ENCODE data around the gene TTN.

TTN gene

GRCh38 chr2:178629463-178629862 lies 177.8 kb downstream of the TTN start:
- Histone ChIP-seq H2AFZ (ENCODE audit: low read depth, low read length) (no peak overlapping the region), H3K4me2 (ENCODE audit: low read length, poor library complexity, severe bottlenecking) (no peak overlapping the region), H3K4me1 (ENCODE audit: control insufficient read depth, insufficient read depth, low read depth, low read length) (no peaks in the 10 kb centered on the region), H2AK5ac (ENCODE audit: low read length, severe bottlenecking) (no peak overlapping the region), H3K79me1 (replicated peaks; ENCODE audit: low read length, poor library complexity, severe bottlenecking) (no peaks in the 10 kb centered on the region), H2BK120ac (ENCODE audit: low read depth, low read length) (no peak overlapping the region), H3K4me3 (ENCODE audit: insufficient read depth in 1 of 2, low read depth in 1 of 2, low read length in 2 of 2) (no peak overlapping the region), H3K14ac (ENCODE audit: low read length in 2 of 2) (no peak overlapping the region), H4K91ac (ENCODE audit: low read length) (no peak overlapping the region), H4K8ac (ENCODE audit: low read length) (no peak overlapping the region), H3K18ac (ENCODE audit: low read depth in 1 of 2, low read length in 2 of 2) (no peak overlapping the region), H3K27me3 (ENCODE audit: control insufficient read depth in 1 of 2, insufficient read depth in 1 of 2, low read length in 2 of 2) (peaks cover 0 to 3% of the 10 kb centered on the region in 2 experiments), H3K9ac (ENCODE audit: low read length) (no peak overlapping the region), H3K27ac (ENCODE audit: low read length, poor library complexity, severe bottlenecking) (no peak overlapping the region), H3K9me3 (ENCODE audit: control insufficient read depth, low read length) (no peaks in the 10 kb centered on the region), H2BK12ac (ENCODE audit: low read length in 2 of 2) (no peak overlapping the region), H3K4ac (ENCODE audit: low read depth in 1 of 2, low read length in 2 of 2) (no peak overlapping the region), H2BK5ac (ENCODE audit: low read depth, low read length, poor library complexity, severe bottlenecking) (no peak overlapping the region), H2BK15ac (ENCODE audit: low read depth, poor library complexity, severe bottlenecking) (no peak overlapping the region), H3K23ac (ENCODE audit: low read length in 2 of 2) (no peak overlapping the region), H3K36me3 (ENCODE audit: control insufficient read depth in 1 of 2, insufficient read depth in 2 of 2, low read depth in 1 of 2, low read length in 2 of 2) (no peaks in the 10 kb centered on the region)
- DNase-seq: no peak
- 93% methylated on average over 11 of the region's 11 CpGs for WGBS

- Histone ChIP-seq H2AK5ac (ENCODE audit: low read length, severe bottlenecking) (no peak overlapping the region), H2BK120ac (ENCODE audit: low read depth, low read length) (no peak overlapping the region), H3K4me3 (ENCODE audit: insufficient read depth in 1 of 2, low read depth in 1 of 2, low read length in 2 of 2) (no peak overlapping the region), H3K9ac (ENCODE audit: low read length) (no peak overlapping the region), H3K23ac (ENCODE audit: low read length in 2 of 2) (no peak overlapping the region), H2BK5ac (ENCODE audit: low read depth, low read length, poor library complexity, severe bottlenecking) (no peak overlapping the region), H3K36me3 (ENCODE audit: control insufficient read depth in 1 of 2, insufficient read depth in 2 of 2, low read depth in 1 of 2, low read length in 2 of 2) (no peaks in the 10 kb centered on the region), H3K18ac (ENCODE audit: low read depth in 1 of 2, low read length in 2 of 2) (no peak overlapping the region), H3K4me2 (ENCODE audit: low read length, poor library complexity, severe bottlenecking) (no peak overlapping the region), H3K27ac (ENCODE audit: low read length, poor library complexity, severe bottlenecking) (no peak overlapping the region), H3K4me1 (ENCODE audit: control insufficient read depth, insufficient read depth, low read depth, low read length) (no peaks in the 10 kb centered on the region), H3K9me3 (ENCODE audit: control insufficient read depth, low read length) (no peaks in the 10 kb centered on the region), H4K91ac (ENCODE audit: low read length) (no peak overlapping the region), H3K14ac (ENCODE audit: low read length in 2 of 2) (no peak overlapping the region), H4K8ac (ENCODE audit: low read length) (no peak overlapping the region), H3K79me1 (replicated peaks; ENCODE audit: low read length, poor library complexity, severe bottlenecking) (no peaks in the 10 kb centered on the region), H3K27me3 (ENCODE audit: control insufficient read depth in 1 of 2, insufficient read depth in 1 of 2, low read length in 2 of 2) (peaks cover 0 to 3% of the 10 kb centered on the region in 2 experiments), H2BK12ac (ENCODE audit: low read length in 2 of 2) (no peak overlapping the region), H2AFZ (ENCODE audit: low read depth, low read length) (no peak overlapping the region), H2BK15ac (ENCODE audit: low read depth, poor library complexity, severe bottlenecking) (no peak overlapping the region), H3K4ac (ENCODE audit: low read depth in 1 of 2, low read length in 2 of 2) (no peak overlapping the region)
- DNase-seq: peak; percentile 28
- 68% methylated on average over 4 of the region's 4 CpGs for WGBS
Observed at GRCh38 chr2:178628605-178629004, 178.6 kb downstream of the TTN start.

- Histone ChIP-seq H2BK12ac (ENCODE audit: low read length in 2 of 2) (no peak overlapping the region), H3K36me3 (ENCODE audit: control insufficient read depth in 1 of 2, insufficient read depth in 2 of 2, low read depth in 1 of 2, low read length in 2 of 2) (no peaks in the 10 kb centered on the region), H2BK15ac (ENCODE audit: low read depth, poor library complexity, severe bottlenecking) (no peak overlapping the region), H3K23ac (ENCODE audit: low read length in 2 of 2) (no peak overlapping the region), H3K4me1 (ENCODE audit: control insufficient read depth, insufficient read depth, low read depth, low read length) (no peaks in the 10 kb centered on the region), H3K4me3 (ENCODE audit: insufficient read depth in 1 of 2, low read depth in 1 of 2, low read length in 2 of 2) (no peak overlapping the region), H2AK5ac (ENCODE audit: low read length, severe bottlenecking) (no peak overlapping the region), H3K79me1 (replicated peaks; ENCODE audit: low read length, poor library complexity, severe bottlenecking) (no peaks in the 10 kb centered on the region), H2BK5ac (ENCODE audit: low read depth, low read length, poor library complexity, severe bottlenecking) (no peak overlapping the region), H4K8ac (ENCODE audit: low read length) (no peak overlapping the region), H3K9me3 (ENCODE audit: control insufficient read depth, low read length) (no peaks in the 10 kb centered on the region), H4K91ac (ENCODE audit: low read length) (no peak overlapping the region), H3K14ac (ENCODE audit: low read length in 2 of 2) (no peak overlapping the region), H2AFZ (ENCODE audit: low read depth, low read length) (no peak overlapping the region), H3K4me2 (ENCODE audit: low read length, poor library complexity, severe bottlenecking) (no peak overlapping the region), H3K4ac (ENCODE audit: low read depth in 1 of 2, low read length in 2 of 2) (no peak overlapping the region), H3K27ac (ENCODE audit: low read length, poor library complexity, severe bottlenecking) (no peak overlapping the region), H2BK120ac (ENCODE audit: low read depth, low read length) (no peak overlapping the region), H3K9ac (ENCODE audit: low read length) (no peak overlapping the region), H3K18ac (ENCODE audit: low read depth in 1 of 2, low read length in 2 of 2) (no peak overlapping the region), H3K27me3 (ENCODE audit: control insufficient read depth in 1 of 2, insufficient read depth in 1 of 2, low read length in 2 of 2) (peaks cover 0 to 3% of the 10 kb centered on the region in 2 experiments)
- WGBS: no CpG with 5 or more reads among the region's 1 CpG
- DNase-seq: no peak
Observed at GRCh38 chr2:178627401-178627800, 179.8 kb downstream of the TTN start.

- Histone ChIP-seq H2BK5ac (ENCODE audit: low read depth, low read length, poor library complexity, severe bottlenecking) (no peak overlapping the region), H3K4ac (ENCODE audit: low read depth in 1 of 2, low read length in 2 of 2) (no peak overlapping the region), H2AK5ac (ENCODE audit: low read length, severe bottlenecking) (no peak overlapping the region), H3K18ac (ENCODE audit: low read depth in 1 of 2, low read length in 2 of 2) (no peak overlapping the region), H4K91ac (ENCODE audit: low read length) (no peak overlapping the region), H3K23ac (ENCODE audit: low read length in 2 of 2) (no peak overlapping the region), H3K4me1 (ENCODE audit: control insufficient read depth, insufficient read depth, low read depth, low read length) (no peaks in the 10 kb centered on the region), H4K8ac (ENCODE audit: low read length) (no peak overlapping the region), H3K4me3 (ENCODE audit: insufficient read depth in 1 of 2, low read depth in 1 of 2, low read length in 2 of 2) (no peak overlapping the region), H3K9ac (ENCODE audit: low read length) (no peak overlapping the region), H3K27me3 (ENCODE audit: control insufficient read depth in 1 of 2, insufficient read depth in 1 of 2, low read length in 2 of 2) (no peaks in the 10 kb centered on the region), H3K14ac (ENCODE audit: low read length in 2 of 2) (no peak overlapping the region), H3K27ac (ENCODE audit: low read length, poor library complexity, severe bottlenecking) (no peak overlapping the region), H3K4me2 (ENCODE audit: low read length, poor library complexity, severe bottlenecking) (no peak overlapping the region), H3K79me1 (replicated peaks; ENCODE audit: low read length, poor library complexity, severe bottlenecking) (no peaks in the 10 kb centered on the region), H3K9me3 (ENCODE audit: control insufficient read depth, low read length) (no peaks in the 10 kb centered on the region), H3K36me3 (ENCODE audit: control insufficient read depth in 1 of 2, insufficient read depth in 2 of 2, low read depth in 1 of 2, low read length in 2 of 2) (no peaks in the 10 kb centered on the region), H2BK120ac (ENCODE audit: low read depth, low read length) (no peak overlapping the region), H2AFZ (ENCODE audit: low read depth, low read length) (no peak overlapping the region), H2BK12ac (ENCODE audit: low read length in 2 of 2) (no peak overlapping the region), H2BK15ac (ENCODE audit: low read depth, poor library complexity, severe bottlenecking) (no peak overlapping the region)
- no peak for DNase-seq
- no CpG with 5 or more reads among the region's 1 CpG for WGBS
Observed at GRCh38 chr2:178615969-178616368, 191.3 kb downstream of the TTN start.

All from mesenchymal stem cell (in vitro differentiated cells and primary cell).